RPMI7951 (cell line): ENCODE results near the gene CSNK1G3. TPM values are rescaled to one million over a fixed set of nuclear protein-coding genes. Genes with fewer than 3 reads are reported as not detected.
"Not testable (repeated sequence)": the region's sequence is repeated elsewhere in the genome, so short reads cannot be mapped to it uniquely, and the experiment has no call there.

Experiments
- DNase-seq: peaks from one replicate; pipeline ENCODE4 v3.0.0-alpha.2; 2012; ENCODE audit warnings: low read depth
- total RNA-seq: library from RNA; depleted of rRNA; stranded (reverse); fragments of >200 nt; shearing (Covaris generic); gene quantifications from 2 replicates; pipeline ENCODE4 v1.2.3, GENCODE V29; 2014; rRNA removed

CSNK1G3 gene
- 31.9 and 35.7 TPM in 2 replicates for total RNA-seq

DNA sequence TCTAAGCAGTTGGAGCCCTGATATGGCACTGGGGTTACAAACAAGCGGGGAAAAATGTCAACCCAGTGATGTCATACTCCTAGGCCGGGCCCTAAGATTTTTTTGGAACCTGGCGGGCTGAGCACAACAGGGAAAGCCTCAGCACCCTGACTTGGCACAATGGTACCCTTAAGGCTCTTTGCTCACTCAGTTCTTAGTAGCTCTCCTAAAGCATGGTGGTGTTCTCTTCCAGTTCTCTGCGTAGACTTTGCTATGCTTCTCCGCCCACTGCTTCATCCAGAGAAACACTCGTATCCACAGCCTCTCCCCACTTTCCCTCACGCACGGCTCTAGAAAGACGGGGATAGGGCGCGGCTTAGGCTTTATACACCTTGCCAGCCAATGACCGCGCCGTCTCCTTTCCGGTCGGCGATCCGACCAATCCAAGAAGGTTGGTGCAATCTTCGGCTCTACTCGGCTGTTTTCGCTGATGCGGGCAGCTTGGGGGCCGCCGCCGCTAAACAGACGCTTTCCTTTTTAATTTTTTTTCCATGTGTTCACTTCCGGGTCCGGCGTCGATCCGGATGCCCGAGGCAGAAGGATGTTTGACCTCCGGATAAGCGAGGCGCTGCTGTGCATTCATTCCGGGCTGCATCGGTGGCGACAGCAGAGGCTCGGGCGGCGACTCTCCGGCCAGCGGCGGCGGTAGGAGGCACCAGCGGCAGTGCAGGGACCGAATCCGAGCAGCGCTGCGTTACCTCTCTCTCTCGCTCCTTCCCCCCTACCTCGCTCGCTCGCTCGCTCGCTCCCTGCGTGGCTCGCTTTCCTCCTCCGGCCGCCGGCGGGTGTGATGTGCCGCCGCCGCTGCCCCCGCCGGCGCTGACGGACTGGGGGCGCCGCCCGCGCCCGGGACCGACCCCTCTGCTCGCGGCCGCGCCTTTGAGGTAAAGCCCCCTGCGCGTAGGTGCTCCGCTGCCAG is at the start of gene CSNK1G3:
Gene CSNK1G3 (plus strand): TSS at position 530 of the 958 bp plus-strand sequence. CDS start 33,487 bp downstream, outside the sequence.
- DNase-seq = peak; percentile 96

DNA sequence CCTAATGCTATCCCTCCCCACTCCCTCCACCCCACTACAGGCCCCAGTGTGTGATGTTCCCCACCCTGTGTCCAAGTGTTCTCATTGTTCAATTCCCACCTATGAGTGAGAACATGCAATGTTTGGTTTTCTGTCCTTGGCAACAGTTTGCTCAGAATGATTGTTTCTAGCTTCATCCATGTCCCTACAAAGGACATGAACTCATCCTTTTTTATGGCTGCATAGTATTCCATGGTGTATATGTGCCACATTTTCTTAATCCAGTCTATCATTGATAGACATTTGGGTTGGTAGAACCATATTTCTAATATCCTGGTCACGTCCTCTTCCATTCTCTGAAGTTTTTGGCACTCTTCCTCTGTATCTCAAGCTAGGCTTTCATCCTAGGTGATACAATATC is 45.1 kb upstream of the CSNK1G3 start:
- not testable (repeated sequence) for DNase-seq

DNA sequence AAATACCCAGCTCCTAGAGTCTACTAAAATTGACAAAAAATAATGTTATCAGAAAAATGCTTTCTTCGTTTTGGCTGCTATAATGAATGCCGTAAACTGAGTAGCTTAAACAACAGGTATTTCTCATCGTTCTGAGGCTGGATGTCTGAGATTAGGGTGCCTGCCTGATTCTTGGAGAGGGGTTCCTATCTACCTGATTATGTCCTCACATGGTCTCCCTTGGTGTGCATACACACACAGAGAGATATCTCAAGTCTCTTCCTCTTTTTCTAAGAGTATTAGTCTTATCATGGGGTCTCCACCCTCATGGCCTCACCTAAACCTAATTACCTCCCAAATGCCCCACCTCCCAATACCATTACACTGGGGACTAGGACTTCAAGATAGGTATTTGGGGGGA is 40.6 kb upstream of the CSNK1G3 start:
- DNase-seq = no peak

GRCh38 chr5:123472150-123472924 is 39.6 kb upstream of the CSNK1G3 start:
- DNase-seq = no peak

DNA sequence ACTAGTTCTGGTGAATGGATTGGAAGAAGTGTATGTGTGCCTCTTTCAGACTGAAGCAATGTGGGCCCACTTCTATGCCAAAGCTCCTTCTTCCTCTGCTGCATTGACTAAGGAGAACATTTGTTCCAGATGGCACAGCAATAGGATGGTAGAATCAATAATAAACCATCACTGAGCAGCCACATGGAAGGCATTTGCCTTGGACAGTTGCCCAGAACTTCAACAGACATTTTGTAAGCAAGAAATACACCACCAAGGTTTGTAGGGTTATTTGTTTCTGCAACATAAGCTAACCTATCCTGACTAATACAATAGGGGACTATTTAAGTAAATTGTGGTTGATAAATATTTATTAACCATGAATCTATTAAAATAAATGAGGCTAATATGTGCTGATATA is 37.7 kb upstream of the CSNK1G3 start:
- peak; percentile 10 for DNase-seq

- DNase-seq = no peak
Measured at GRCh38 chr5:123476731-123477130, 35.2 kb upstream of the CSNK1G3 start.

DNA sequence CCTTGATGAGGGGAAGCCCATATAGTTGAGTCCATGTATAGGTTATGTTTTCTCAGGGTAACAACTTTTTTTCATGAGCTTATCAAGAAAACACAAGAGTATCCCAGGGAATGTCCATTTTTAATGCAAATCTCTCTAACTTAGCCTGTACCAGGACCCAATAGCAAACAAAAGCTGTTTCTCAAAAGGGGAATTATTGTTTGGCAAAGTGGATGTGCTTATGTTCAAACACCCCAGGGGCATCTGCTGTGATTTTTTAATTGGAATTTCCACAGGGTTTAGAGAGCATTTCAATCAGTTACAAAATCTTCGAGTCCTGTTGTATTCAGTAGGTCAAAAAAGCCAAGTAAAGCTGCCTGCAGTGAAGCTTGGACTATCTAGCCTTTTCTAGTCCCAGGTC is 33.4 kb upstream of the CSNK1G3 start:
- DNase-seq = no peak

DNA sequence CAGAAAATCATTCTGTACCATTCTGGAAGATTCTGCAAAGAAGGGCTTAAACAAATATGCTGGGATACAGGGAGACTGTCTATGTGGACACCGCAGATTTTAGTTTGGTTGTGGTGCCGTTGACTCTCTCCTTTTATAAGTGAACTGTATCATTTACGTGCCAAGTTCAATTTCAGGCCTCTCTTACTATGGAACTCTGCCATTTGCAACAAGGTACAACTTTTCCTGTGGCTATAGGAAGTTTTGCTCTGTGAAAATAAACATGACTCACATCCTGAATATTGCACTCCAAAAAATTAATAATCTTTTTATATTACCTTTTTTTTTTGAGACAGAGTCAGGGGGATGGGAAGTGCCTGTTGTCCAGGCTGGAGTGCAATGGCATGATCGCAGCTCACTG is 29.7 kb upstream of the CSNK1G3 start:
- no peak for DNase-seq

DNA sequence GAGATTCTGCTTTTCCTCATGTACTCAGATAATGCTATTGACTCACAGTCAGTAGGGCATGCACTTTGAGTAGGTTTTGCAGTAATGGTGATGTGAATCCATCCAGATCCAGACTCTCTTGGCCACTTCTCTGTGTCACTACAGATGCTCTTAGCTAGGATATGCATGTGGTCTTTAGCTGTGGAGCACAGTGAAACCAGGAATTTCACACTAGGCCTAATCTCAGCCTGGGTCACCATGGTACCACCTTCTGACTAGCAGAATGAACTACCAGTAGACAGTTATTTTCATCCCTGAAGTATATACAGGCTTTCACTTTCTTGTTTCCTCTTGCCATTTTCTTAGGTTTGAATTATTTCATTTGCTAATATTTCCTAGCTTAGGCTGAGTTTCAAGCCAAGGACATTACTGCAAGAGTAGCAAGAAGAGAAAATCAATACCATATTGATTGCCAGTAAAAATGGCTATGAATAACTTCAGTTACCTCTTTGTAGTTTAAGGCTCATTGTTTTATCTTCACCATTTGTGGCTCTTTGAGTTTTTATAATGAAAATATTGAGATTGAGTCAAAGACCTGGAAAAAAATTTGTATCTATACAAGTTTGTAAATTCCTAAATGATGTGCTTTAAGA is 28.4 kb upstream of the CSNK1G3 start:
- no peak for DNase-seq

GRCh38 chr5:123485275-123485674 is 26.7 kb upstream of the CSNK1G3 start:
- no peak for DNase-seq

GRCh38 chr5:123486951-123487655 is 24.9 kb upstream of the CSNK1G3 start:
- DNase-seq = no peak

DNA sequence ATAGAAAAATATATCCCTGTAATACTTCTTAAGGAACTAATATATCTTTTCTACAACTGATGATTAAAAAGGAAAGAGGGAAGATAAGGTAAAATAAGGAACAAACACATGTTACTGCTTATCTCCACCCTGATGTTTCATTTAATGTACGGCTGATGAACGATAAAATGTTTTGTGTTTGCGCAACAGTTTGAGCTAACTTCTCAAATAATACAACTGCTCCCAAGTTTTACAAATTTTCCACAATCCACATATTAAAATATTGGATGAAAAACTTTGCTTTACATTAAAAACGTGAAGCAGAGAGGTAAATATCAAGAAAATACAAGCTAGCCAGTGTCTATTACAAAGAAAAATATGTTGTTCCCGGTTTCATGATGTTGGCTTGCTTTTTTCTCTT is 21.0 kb upstream of the CSNK1G3 start:
- no peak for DNase-seq

DNA sequence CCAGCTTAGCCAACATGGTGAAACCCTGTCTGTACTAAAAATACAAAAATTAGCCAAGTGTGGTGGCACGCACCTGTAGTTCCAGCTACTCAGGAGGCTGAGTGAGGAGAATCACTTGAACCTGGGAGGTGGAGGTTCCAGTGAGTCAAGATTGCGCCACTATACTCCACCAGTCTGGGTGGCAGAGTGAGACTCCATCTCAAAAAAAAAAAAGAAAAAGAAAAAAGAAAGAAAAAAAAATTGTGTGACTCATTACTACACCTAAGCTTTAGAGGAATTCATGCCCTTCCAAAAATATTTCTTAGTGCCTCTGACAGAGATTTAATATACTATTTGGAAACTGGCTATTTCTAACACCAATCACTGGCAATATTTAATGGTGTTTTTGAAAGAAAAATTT is 16.8 kb upstream of the CSNK1G3 start:
- DNase-seq = not testable (repeated sequence)

DNA sequence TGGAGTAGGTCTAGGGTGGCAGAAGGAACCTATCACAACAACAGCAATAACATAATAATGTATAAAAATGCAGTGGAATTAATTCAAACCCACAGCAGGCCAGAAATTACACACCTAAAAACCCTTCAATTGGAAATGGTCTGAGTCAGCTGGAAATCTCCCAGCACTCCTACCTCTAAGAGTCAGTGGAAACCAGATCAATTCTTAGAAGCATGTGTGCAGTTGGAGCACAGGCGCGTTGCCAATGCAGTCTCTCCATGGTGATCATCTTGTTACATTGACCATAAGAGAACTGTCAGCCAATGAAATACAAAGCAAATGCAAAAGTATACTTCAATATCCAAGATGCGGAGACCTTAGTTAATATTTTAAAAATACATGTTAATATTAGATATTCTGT is 15.1 kb upstream of the CSNK1G3 start:
- peak; percentile 3 for DNase-seq

- no peak for DNase-seq
Measured at GRCh38 chr5:123500471-123500870, 11.5 kb upstream of the CSNK1G3 start.

DNA sequence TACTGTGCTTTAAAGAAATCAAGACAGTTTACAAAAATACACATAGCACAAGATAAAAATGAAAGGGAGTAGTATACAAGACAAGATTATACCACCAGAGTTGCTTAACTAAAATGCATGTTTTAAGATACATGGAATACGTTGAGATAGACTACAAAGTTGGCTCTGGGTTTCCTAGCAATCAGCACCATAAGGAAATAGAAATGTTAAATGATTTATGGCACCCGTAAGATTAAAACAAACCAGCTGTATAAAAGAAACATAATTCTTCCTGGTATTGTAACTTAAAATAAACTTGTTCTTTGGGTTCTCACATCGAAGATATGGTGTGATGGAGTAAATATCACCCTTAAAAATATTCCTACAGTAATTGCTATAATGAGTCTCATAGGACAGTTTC is 9.9 kb upstream of the CSNK1G3 start:
- DNase-seq = no peak

DNA sequence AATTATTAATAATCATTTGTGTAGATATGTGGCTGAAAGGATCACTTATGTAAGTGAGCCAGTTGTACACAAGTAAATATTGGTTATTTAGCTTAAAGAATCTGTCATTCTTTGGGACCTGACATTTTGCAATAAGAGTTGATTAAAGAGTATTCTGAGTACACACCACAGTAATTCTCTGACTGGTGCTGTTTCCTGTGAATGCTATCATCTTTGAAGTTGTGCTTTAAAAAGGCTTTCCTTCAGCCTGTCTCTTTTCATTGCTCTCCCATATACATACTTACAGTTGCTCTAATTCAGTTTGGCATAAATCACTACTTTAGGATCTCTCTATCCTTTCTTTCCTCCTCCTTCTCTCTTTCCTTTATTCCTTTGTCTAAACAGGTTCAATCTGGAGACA is 8.7 kb upstream of the CSNK1G3 start:
- DNase-seq = no peak

DNA sequence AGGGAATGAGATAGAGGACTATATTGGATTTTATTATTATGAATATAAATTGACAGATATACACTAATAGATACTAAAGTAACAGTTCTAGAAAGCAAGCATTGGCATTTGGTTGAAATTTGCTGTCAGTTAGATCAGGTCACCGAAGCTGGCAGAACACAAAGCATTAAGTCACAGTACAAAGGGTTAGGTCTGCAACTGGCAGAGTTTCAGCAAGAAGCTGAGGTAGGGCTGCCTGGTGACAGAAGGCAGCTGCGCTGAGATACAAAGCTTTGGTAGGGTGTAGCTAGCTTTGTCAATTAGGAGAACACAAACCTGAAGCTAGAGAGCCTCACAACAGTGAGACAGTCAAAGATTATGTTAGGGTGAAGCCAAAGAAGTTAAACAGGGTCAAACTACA is 6.3 kb upstream of the CSNK1G3 start:
- DNase-seq = no peak

DNA sequence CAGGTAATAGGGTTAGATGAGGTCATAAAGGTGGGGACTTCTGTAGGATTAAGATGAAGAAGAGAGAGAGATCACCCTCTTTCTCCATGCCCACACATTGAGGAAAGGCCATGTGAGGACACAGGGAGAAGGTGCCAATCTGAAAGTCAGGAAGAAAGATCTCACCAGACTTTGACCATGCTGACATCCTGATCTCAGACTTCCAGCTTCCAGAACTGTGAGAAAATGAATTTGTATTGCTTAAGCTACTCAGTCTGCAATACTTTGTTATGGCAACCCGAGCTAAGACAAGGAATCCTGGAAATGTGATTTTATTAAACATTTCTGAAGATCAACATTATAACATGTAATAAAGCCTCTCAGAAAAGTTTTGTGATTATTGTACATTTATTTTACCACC is 3.5 kb upstream of the CSNK1G3 start:
- no peak for DNase-seq

DNA sequence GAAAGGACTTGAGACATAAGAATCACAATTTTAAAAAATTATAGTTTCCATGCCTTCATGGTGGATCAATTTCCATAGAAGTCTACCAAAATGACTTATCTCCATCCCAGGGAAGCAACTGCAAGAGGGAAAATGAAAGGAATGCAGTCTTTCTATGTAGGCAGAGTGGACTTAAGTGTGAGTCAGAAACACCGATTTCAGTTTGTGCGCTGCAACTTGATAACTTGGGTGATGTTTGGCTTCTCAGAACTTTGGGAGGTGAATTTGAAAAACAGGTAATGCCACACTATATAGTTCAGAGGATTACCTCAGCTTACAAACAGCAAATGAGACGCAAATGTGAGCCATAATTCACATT is 708 bp upstream of the CSNK1G3 start:
- DNase-seq = peak; percentile 48

- DNase-seq = peak; percentile 20
Measured at GRCh38 chr5:123512611-123513461, 859 bp downstream of the CSNK1G3 start.
